Measurements from ENCODE around the gene NCEH1.

The NCEH1 gene

GRCh38 chr3:172696357-172696756 is 14.5 kb downstream of the NCEH1 start:
- DNase-seq (ENCODE audit: low read depth, low spot score) = no peak
- WGBS (ENCODE audit: insufficient coverage, insufficient read length) = no CpG with 5 or more reads among the region's 5 CpGs
- no peaks in the 10 kb centered on the region for H3K4me1 ChIP-seq (ENCODE audit: control insufficient read depth, insufficient read depth, low read length)
- H3K9me3 ChIP-seq (ENCODE audit: control insufficient read depth, insufficient read depth, low read length) = no peaks in the 10 kb centered on the region
- no peaks in the 10 kb centered on the region for H3K36me3 ChIP-seq (ENCODE audit: control insufficient read depth, insufficient read depth, low read length)
- H3K27ac ChIP-seq (ENCODE audit: low read length) = no peak overlapping the region
- H3K27me3 ChIP-seq (ENCODE audit: control insufficient read depth, insufficient read depth, low read length) = no peaks in the 10 kb centered on the region
- H3K4me3 ChIP-seq (ENCODE audit: low read length) = no peak overlapping the region

GRCh38 chr3:172694573-172695246 is 16.2 kb downstream of the NCEH1 start:
- no peak overlapping the region for H3K27ac ChIP-seq (ENCODE audit: low read length)
- H3K9me3 ChIP-seq (ENCODE audit: control insufficient read depth, insufficient read depth, low read length) = no peaks in the 10 kb centered on the region
- H3K36me3 ChIP-seq (ENCODE audit: control insufficient read depth, insufficient read depth, low read length) = no peaks in the 10 kb centered on the region
- no CpG with 5 or more reads among the region's 4 CpGs for WGBS (ENCODE audit: insufficient coverage, insufficient read length)
- H3K27me3 ChIP-seq (ENCODE audit: control insufficient read depth, insufficient read depth, low read length) = no peaks in the 10 kb centered on the region
- no peak for DNase-seq (ENCODE audit: low read depth, low spot score)
- H3K4me3 ChIP-seq (ENCODE audit: low read length) = no peak overlapping the region
- no peaks in the 10 kb centered on the region for H3K4me1 ChIP-seq (ENCODE audit: control insufficient read depth, insufficient read depth, low read length)

GRCh38 chr3:172692751-172693338 is 18.0 kb downstream of the NCEH1 start:
- H3K4me3 ChIP-seq (ENCODE audit: low read length) = no peak overlapping the region
- no peak overlapping the region for H3K27ac ChIP-seq (ENCODE audit: low read length)
- no CpG with 5 or more reads among the region's 2 CpGs for WGBS (ENCODE audit: insufficient coverage, insufficient read length)

DNA sequence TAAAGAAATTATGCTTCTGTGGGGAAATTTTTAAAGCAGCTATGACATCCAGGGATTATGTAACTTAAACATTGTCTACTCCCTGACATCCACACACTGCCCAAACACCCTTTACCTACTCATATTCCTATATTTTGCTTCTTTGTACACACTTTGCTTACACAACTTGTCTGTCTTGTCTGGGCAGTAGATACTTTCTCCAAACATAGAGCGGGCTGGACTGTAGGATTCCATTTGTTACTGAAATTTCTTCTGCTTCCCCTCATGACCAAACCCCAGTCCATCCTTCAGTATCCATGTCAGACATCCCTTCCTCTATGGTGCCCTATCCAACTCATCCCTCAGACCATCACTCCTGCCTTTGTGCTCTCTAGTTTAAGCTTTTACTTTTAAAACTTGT is 19.9 kb downstream of the NCEH1 start:
- Histone ChIP-seq H3K4me1 (ENCODE audit: control insufficient read depth, insufficient read depth, low read length) (no peaks in the 10 kb centered on the region), H3K27me3 (ENCODE audit: control insufficient read depth, insufficient read depth, low read length) (no peaks in the 10 kb centered on the region), H3K4me3 (ENCODE audit: low read length) (no peak overlapping the region), H3K9me3 (ENCODE audit: control insufficient read depth, insufficient read depth, low read length) (no peaks in the 10 kb centered on the region), H3K36me3 (ENCODE audit: control insufficient read depth, insufficient read depth, low read length) (no peaks in the 10 kb centered on the region), H3K27ac (ENCODE audit: low read length) (no peak overlapping the region)
- no peak for DNase-seq (ENCODE audit: low read depth, low spot score)
- WGBS (ENCODE audit: insufficient coverage, insufficient read length) = no CpG with 5 or more reads among the region's 1 CpG

More at GRCh38 chr3:172692751-172693338, 18.0 kb downstream of the NCEH1 start:
- no peaks in the 10 kb centered on the region for H3K9me3 ChIP-seq (ENCODE audit: control insufficient read depth, insufficient read depth, low read length)
- no peak for DNase-seq (ENCODE audit: low read depth, low spot score)
- no peaks in the 10 kb centered on the region for H3K27me3 ChIP-seq (ENCODE audit: control insufficient read depth, insufficient read depth, low read length)
- no peaks in the 10 kb centered on the region for H3K4me1 ChIP-seq (ENCODE audit: control insufficient read depth, insufficient read depth, low read length)
- no peaks in the 10 kb centered on the region for H3K36me3 ChIP-seq (ENCODE audit: control insufficient read depth, insufficient read depth, low read length)

DNA sequence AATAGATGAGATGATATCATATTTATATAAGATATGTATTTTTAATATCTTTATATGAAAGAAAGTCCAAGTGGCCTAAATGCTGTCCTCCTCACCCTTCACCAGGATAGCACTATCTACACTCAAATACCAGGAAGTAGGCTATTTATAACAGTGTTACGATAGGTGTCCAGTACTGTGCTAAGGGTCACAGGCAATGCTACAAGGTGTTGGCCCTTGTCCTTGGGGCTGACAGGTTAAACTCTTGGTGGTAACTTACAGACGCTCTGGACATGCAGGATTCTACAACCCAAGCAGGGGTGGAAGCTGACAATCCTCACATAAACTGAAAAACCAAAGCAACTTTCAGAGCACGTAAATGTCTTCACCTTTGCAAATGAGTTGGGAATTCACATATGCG is 22.3 kb downstream of the NCEH1 start:
- WGBS (ENCODE audit: insufficient coverage, insufficient read length) = no CpG with 5 or more reads among the region's 4 CpGs
- no peaks in the 10 kb centered on the region for H3K27me3 ChIP-seq (ENCODE audit: control insufficient read depth, insufficient read depth, low read length)
- DNase-seq (ENCODE audit: low read depth, low spot score) = no peak
- no peaks in the 10 kb centered on the region for H3K9me3 ChIP-seq (ENCODE audit: control insufficient read depth, insufficient read depth, low read length)
- no peaks in the 10 kb centered on the region for H3K36me3 ChIP-seq (ENCODE audit: control insufficient read depth, insufficient read depth, low read length)
- no peak overlapping the region for H3K27ac ChIP-seq (ENCODE audit: low read length)
- no peak overlapping the region for H3K4me3 ChIP-seq (ENCODE audit: low read length)
- H3K4me1 ChIP-seq (ENCODE audit: control insufficient read depth, insufficient read depth, low read length) = no peaks in the 10 kb centered on the region

DNA sequence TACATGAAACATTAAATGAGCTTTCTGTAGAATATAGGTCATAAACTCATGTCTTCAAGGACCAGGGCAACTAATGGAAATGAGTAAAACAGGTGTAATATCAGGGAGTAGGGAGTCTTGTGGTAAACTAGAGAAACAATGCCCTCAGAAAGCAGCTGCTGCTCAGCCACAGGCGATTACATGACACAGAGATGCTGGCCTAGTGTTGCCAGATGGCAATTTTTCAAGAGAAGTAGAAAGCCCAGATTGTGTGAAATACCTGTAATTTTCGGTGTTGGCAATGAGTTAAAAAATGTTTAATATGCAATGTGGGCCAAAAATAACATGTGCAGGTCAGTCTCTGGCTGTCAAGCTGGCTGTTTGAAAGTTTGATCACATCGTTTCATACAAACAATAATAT is 23.4 kb downstream of the NCEH1 start:
- WGBS (ENCODE audit: insufficient coverage, insufficient read length) = no CpG with 5 or more reads among the region's 3 CpGs
- H3K4me3 ChIP-seq (ENCODE audit: low read length) = no peak overlapping the region
- no peak overlapping the region for H3K27ac ChIP-seq (ENCODE audit: low read length)
- no peaks in the 10 kb centered on the region for H3K4me1 ChIP-seq (ENCODE audit: control insufficient read depth, insufficient read depth, low read length)
- DNase-seq (ENCODE audit: low read depth, low spot score) = no peak
- H3K36me3 ChIP-seq (ENCODE audit: control insufficient read depth, insufficient read depth, low read length) = no peaks in the 10 kb centered on the region
- H3K27me3 ChIP-seq (ENCODE audit: control insufficient read depth, insufficient read depth, low read length) = no peaks in the 10 kb centered on the region
- no peaks in the 10 kb centered on the region for H3K9me3 ChIP-seq (ENCODE audit: control insufficient read depth, insufficient read depth, low read length)

DNA sequence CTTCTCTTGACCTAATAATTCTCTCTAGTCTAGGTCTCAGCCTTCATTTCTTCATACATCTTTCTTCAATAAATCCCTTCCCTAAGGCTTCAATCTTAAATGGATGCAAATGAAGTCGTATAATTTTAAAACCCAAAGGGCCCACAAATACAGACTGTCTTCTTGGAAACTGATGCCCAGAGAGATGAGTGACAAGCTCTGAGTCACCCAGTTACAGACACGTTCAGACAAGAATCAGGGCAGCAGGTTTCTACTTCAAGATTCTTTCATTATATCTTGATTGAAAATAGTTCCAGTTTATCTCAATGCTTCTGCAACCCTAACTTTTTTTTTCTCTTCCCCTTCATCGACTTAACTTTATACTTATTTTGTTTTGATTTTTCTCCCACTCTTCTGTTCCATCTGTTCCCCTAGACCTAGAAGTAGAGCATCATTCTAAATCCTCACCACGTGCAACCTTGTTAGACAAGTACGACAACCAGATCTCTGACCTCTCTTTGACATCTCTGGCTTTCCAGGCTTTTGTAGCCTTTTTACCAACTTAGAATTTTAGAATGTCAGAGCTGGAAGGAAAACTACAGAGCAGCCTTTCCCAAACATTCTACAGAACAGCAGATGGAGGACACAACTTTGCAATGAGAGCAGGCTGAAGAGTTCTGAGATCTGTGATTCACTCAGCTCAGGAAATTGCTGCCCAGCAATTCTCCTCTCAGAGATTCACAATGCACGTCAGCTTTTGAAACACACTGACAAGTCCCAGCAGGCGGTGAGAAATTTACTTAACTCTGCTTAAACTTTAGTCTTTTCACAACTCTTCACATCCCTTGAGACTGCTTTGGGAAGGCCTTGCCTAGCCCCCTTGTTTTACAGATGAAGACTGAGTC is 25.3 kb downstream of the NCEH1 start:
- Histone ChIP-seq H3K36me3 (ENCODE audit: control insufficient read depth, insufficient read depth, low read length) (no peaks in the 10 kb centered on the region), H3K27ac (ENCODE audit: low read length) (no peak overlapping the region), H3K4me3 (ENCODE audit: low read length) (no peak overlapping the region), H3K27me3 (ENCODE audit: control insufficient read depth, insufficient read depth, low read length) (no peaks in the 10 kb centered on the region), H3K4me1 (ENCODE audit: control insufficient read depth, insufficient read depth, low read length) (no peaks in the 10 kb centered on the region), H3K9me3 (ENCODE audit: control insufficient read depth, insufficient read depth, low read length) (no peaks in the 10 kb centered on the region)
- WGBS (ENCODE audit: insufficient coverage, insufficient read length) = 100% methylated on average over 1 of the region's 7 CpGs
- no peak for DNase-seq (ENCODE audit: low read depth, low spot score)

DNA sequence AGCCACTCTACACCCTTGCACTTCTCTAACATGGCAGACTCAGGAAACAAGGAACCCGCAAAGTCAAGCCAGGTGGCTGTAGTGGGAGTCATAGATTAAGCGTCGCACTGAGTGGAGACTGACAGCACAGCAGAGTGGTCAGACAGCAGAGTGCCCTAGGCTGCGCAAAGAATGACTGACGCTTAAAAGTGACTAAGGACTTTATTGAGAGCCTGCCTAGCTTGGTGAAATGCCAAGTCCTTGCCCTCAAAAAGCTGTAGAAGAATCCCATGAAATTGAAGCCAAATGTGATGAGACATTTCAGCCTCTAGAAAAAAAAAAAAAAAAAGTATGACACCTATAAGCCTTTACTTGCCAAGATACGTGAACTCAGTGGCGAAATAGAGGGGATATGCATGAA is 30.2 kb downstream of the NCEH1 start:
- Histone ChIP-seq H3K27me3 (ENCODE audit: control insufficient read depth, insufficient read depth, low read length) (no peaks in the 10 kb centered on the region), H3K36me3 (ENCODE audit: control insufficient read depth, insufficient read depth, low read length) (no peaks in the 10 kb centered on the region), H3K4me3 (ENCODE audit: low read length) (no peak overlapping the region), H3K27ac (ENCODE audit: low read length) (no peak overlapping the region), H3K4me1 (ENCODE audit: control insufficient read depth, insufficient read depth, low read length) (no peaks in the 10 kb centered on the region), H3K9me3 (ENCODE audit: control insufficient read depth, insufficient read depth, low read length) (no peaks in the 10 kb centered on the region)
- DNase-seq (ENCODE audit: low read depth, low spot score) = no peak
- no CpG with 5 or more reads among the region's 7 CpGs for WGBS (ENCODE audit: insufficient coverage, insufficient read length)

- no peaks in the 10 kb centered on the region for H3K27me3 ChIP-seq (ENCODE audit: control insufficient read depth, insufficient read depth, low read length)
- H3K9me3 ChIP-seq (ENCODE audit: control insufficient read depth, insufficient read depth, low read length) = no peaks in the 10 kb centered on the region
- no peaks in the 10 kb centered on the region for H3K36me3 ChIP-seq (ENCODE audit: control insufficient read depth, insufficient read depth, low read length)
- H3K27ac ChIP-seq (ENCODE audit: low read length) = no peak overlapping the region
- H3K4me3 ChIP-seq (ENCODE audit: low read length) = no peak overlapping the region
- no CpG with 5 or more reads among the region's 5 CpGs for WGBS (ENCODE audit: insufficient coverage, insufficient read length)
- DNase-seq (ENCODE audit: low read depth, low spot score) = no peak
- H3K4me1 ChIP-seq (ENCODE audit: control insufficient read depth, insufficient read depth, low read length) = no peaks in the 10 kb centered on the region
Observed at GRCh38 chr3:172679599-172679998, 31.3 kb downstream of the NCEH1 start.

DNA sequence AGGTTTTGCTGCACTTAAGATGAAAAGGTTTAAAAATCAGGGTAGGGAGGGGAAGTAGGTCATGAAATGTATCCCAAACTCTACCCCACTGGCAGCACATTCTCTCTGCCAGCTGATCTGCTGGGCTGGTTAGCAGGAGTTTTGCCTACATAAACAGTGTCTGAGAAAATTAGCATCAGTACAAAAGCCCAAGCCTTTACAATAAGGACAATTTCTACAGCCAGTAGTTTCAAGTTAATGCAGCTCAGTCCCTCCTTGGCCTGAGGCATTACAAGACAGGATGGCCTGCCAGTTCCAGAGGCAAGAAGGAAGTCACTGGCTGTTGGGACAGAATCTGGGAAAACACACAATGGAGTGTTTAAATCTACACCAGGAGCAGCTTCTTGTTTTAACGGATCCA is 32.8 kb downstream of the NCEH1 start:
- H3K9me3 ChIP-seq (ENCODE audit: control insufficient read depth, insufficient read depth, low read length) = no peaks in the 10 kb centered on the region
- no peaks in the 10 kb centered on the region for H3K4me1 ChIP-seq (ENCODE audit: control insufficient read depth, insufficient read depth, low read length)
- no CpG with 5 or more reads among the region's 1 CpG for WGBS (ENCODE audit: insufficient coverage, insufficient read length)
- no peak overlapping the region for H3K27ac ChIP-seq (ENCODE audit: low read length)
- no peaks in the 10 kb centered on the region for H3K36me3 ChIP-seq (ENCODE audit: control insufficient read depth, insufficient read depth, low read length)
- H3K27me3 ChIP-seq (ENCODE audit: control insufficient read depth, insufficient read depth, low read length) = no peaks in the 10 kb centered on the region
- no peak overlapping the region for H3K4me3 ChIP-seq (ENCODE audit: low read length)
- DNase-seq (ENCODE audit: low read depth, low spot score) = no peak

Data from iPS DF 6.9 (cell line).